HepG2 (cell line): ENCODE data around the gene RAC3. TPM values are rescaled to one million over a fixed set of nuclear protein-coding genes. Genes with fewer than 3 reads are reported as not detected.

Source experiments
- BORCS8-MEF2B ChIP-seq: sonication (generic); formaldehyde crosslinking; IDR thresholded peaks from 2 replicates; pipeline ENCODE4 v1.8.0; 2022; ENCODE audit warnings: mild to moderate bottlenecking, missing genetic modification reagents
- CBX1 ChIP-seq: IDR thresholded peaks from one replicate; pipeline ENCODE4 v1.6.1; 2016; ENCODE audit warnings: antibody characterized with exemption, low read depth
- ESRRA ChIP-seq: sonication (generic); formaldehyde crosslinking; IDR thresholded peaks from 2 replicates; pipeline ENCODE4 v1.5.1; 2020; ENCODE audit warnings: mild to moderate bottlenecking, low read depth, missing genetic modification reagents
- HHEX ChIP-seq: IDR thresholded peaks from 2 replicates; pipeline ENCODE4 v1.6.1; 2016; ENCODE audit warnings: control low read depth
- HNF4G ChIP-seq, 2 experiments: sonication (generic) in 1 of 2; formaldehyde crosslinking in 1 of 2; IDR thresholded peaks; 2 replicates each; pipeline versions ENCODE4 v1.4.0 to v1.6.1; 2011 to 2020; ENCODE audit warnings: borderline replicate concordance in 2 of 2, low read depth in 2 of 2, mild to moderate bottlenecking in 2 of 2, low read length in 1 of 2, missing genetic modification reagents in 1 of 2, moderate library complexity in 1 of 2
- IKZF4 ChIP-seq: sonication (generic); formaldehyde crosslinking; IDR thresholded peaks from 2 replicates; pipeline ENCODE4 v1.5.1; 2020; ENCODE audit warnings: borderline replicate concordance, mild to moderate bottlenecking, low read depth, missing genetic modification reagents; ENCODE audit errors: not compliant biosample characterization
- PRMT3 ChIP-seq: sonication (generic); formaldehyde crosslinking; IDR thresholded peaks from 2 replicates; pipeline ENCODE4 v1.8.1; 2022; ENCODE audit warnings: low read depth, mild to moderate bottlenecking, moderate library complexity, missing genetic modification reagents, borderline replicate concordance
- STAT6 ChIP-seq: sonication (generic); formaldehyde crosslinking; IDR thresholded peaks from 2 replicates; pipeline ENCODE4 v1.4.0; 2020; ENCODE audit warnings: missing genetic modification reagents, mild to moderate bottlenecking, borderline replicate concordance
- SYNCRIP ChIP-seq: fragments of 200-400 bp; formaldehyde crosslinking; IDR thresholded peaks from 2 replicates; pipeline ENCODE4 v1.6.1; 2018; ENCODE audit warnings: mild to moderate bottlenecking, low read depth, low read length; ENCODE audit not compliant: insufficient read depth
- ZFX ChIP-seq: sonication (generic); formaldehyde crosslinking; IDR thresholded peaks from 2 replicates; pipeline ENCODE4 v1.4.0; 2020; ENCODE audit warnings: mild to moderate bottlenecking, low read depth, missing genetic modification reagents, moderate library complexity
- ZNF17 ChIP-seq: sonication (generic); formaldehyde crosslinking; IDR thresholded peaks from 2 replicates; pipeline ENCODE4 v1.5.0; 2020; ENCODE audit warnings: mild to moderate bottlenecking, missing genetic modification reagents
- ZNF207 ChIP-seq: fragments of 450-650 bp; IDR thresholded peaks from 2 replicates; pipeline ENCODE4 v1.6.1; 2016; ENCODE audit warnings: antibody characterized with exemption, borderline replicate concordance
- ZNF724P ChIP-seq: sonication (generic); formaldehyde crosslinking; IDR thresholded peaks from 2 replicates; pipeline ENCODE4 v1.8.0; 2022; ENCODE audit warnings: missing genetic modification reagents, borderline replicate concordance
- ZNF75D ChIP-seq: sonication (generic); formaldehyde crosslinking; IDR thresholded peaks from 2 replicates; pipeline ENCODE4 v1.8.1; 2023; ENCODE audit warnings: missing genetic modification reagents, mild to moderate bottlenecking, borderline replicate concordance
- polyA plus RNA-seq, 8 experiments: library from polyadenylated mRNA; depleted of rRNA in 3 of 8; stranded (reverse) in 7 of 8; unstranded in 1 of 8; fragments of >200 nt; fragmentation: Illumina TruSeq in 4 of 8; extraction: Trizol in 4 of 8; gene quantifications; 2 replicates each; pipeline versions ENCODE4 v1.2.1 to v1.2.3, GENCODE V29; 2011 to 2016; ENCODE audit warnings: low read depth in 4 of 8, missing spikeins in 1 of 8, mixed read lengths in 1 of 8; ENCODE audit not compliant: insufficient read depth in 1 of 8
- total RNA-seq, 5 experiments: library from RNA; depleted of rRNA; stranded (reverse); fragments of >200 nt; fragmentation: Illumina TruSeq; extraction: Trizol; gene quantifications; 2 replicates each; pipeline ENCODE4 v1.2.3, GENCODE V29; 2016; ENCODE audit warnings: low read depth in 1 of 5
- TF ChIP-seq, protein P1 (sequence below): IDR thresholded peaks from 2 replicates; pipeline ENCODE4 v1.6.1; 2016; ENCODE audit warnings: missing compliant biosample characterization, missing genetic modification reagents, borderline replicate concordance
- TF ChIP-seq, protein P2 (sequence below): sonication (generic); formaldehyde crosslinking; IDR thresholded peaks from 2 replicates; pipeline ENCODE4 v1.4.0; 2020; ENCODE audit warnings: mild to moderate bottlenecking, low read depth, missing genetic modification reagents
- TF ChIP-seq, protein P3 (sequence below): sonication (generic); formaldehyde crosslinking; IDR thresholded peaks from 2 replicates; pipeline ENCODE4 v1.4.0; 2020; ENCODE audit warnings: mild to moderate bottlenecking, missing genetic modification reagents

The RAC3 gene
- total and polyA plus RNA-seq, 2 of the 13 experiments (the other 11 are each of a cell fraction or from before 2014, with no cell fraction given): 10.5 to 21.3 TPM

DNA sequence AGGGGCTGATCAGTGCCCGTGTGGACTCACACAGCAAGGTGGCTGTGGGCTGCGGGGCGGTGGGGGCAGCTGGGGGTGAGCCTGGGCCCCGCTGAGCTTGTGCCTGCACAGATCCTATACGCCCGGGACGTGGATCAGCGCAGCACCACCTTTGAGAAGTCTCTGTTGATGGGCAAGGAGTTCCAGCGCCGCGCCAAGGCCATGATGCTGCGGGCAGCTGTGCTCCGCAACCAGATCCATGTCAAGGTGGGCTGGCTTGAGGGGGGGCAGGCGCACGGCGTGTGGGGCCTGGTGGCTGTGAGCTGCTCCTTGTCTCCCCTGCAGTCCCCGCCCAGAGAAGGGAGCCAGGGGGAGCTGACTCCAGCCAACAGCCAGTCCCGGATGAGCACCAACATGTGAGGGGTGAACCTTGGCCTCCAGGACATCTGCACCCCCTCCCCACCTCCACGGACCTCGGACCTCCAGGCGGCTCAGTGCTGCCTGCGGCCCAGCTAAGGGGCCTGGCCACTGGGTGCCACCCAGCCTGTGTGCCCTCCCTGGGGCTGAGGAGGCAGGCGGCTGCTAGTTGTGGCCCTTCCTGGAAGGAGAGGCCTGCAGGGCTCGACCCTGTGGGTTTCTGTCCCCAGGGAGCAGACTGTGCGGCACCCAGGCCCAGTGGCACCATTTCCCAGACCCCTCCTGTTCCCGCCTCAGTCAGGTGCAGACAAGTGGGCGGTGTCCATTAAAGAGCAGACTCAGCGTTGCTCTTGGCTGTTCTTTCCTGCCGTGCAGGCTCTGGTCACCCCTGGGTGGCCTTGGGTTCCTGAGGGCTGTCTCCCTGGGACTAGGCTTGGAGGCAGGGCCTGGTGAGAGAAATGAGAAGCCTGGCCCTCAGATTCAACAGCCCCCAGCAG, 25.5 kb downstream of the RAC3 start (continued):
- no peak for TF ChIP-seq ZNF75D (CRISPR knock-in tag)
- TF ChIP-seq, protein P1, sequence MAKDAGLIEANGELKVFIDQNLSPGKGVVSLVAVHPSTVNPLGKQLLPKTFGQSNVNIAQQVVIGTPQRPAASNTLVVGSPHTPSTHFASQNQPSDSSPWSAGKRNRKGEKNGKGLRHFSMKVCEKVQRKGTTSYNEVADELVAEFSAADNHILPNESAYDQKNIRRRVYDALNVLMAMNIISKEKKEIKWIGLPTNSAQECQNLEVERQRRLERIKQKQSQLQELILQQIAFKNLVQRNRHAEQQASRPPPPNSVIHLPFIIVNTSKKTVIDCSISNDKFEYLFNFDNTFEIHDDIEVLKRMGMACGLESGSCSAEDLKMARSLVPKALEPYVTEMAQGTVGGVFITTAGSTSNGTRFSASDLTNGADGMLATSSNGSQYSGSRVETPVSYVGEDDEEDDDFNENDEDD: peak; percentile 63; the same call in 1 of the 2 replicates
- no peak for TF ChIP-seq ZNF207
- TF ChIP-seq, protein P2, sequence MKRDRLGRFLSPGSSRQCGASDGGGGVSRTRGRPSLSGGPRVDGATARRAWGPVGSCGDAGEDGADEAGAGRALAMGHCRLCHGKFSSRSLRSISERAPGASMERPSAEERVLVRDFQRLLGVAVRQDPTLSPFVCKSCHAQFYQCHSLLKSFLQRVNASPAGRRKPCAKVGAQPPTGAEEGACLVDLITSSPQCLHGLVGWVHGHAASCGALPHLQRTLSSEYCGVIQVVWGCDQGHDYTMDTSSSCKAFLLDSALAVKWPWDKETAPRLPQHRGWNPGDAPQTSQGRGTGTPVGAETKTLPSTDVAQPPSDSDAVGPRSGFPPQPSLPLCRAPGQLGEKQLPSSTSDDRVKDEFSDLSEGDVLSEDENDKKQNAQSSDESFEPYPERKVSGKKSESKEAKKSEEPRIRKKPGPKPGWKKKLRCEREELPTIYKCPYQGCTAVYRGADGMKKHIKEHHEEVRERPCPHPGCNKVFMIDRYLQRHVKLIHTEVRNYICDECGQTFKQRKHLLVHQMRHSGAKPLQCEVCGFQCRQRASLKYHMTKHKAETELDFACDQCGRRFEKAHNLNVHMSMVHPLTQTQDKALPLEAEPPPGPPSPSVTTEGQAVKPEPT (CRISPR knock-in tag): no peak
- no peak for TF ChIP-seq IKZF4
- TF ChIP-seq ZNF724P: no peak
- TF ChIP-seq ZFX (CRISPR knock-in tag): peak; percentile 96
- no peak for TF ChIP-seq HHEX (CRISPR knock-in tag)
- TF ChIP-seq STAT6: no peak
- TF ChIP-seq ZNF17: no peak
- peak; percentile 62 for TF ChIP-seq BORCS8-MEF2B (CRISPR knock-in tag)
- TF ChIP-seq HNF4G (IDR thresholded peaks at IDR 0.05; ENCODE audit: borderline replicate concordance, low read depth, low read length): peak; percentile 95
- peak; percentile 96 for TF ChIP-seq HNF4G (CRISPR knock-in tag; IDR thresholded peaks at IDR 0.05; ENCODE audit: borderline replicate concordance, low read depth)
- TF ChIP-seq SYNCRIP: no peak
- TF ChIP-seq PRMT3: no peak
- TF ChIP-seq ESRRA (CRISPR knock-in tag): peak; percentile 82
- TF ChIP-seq, protein P3, sequence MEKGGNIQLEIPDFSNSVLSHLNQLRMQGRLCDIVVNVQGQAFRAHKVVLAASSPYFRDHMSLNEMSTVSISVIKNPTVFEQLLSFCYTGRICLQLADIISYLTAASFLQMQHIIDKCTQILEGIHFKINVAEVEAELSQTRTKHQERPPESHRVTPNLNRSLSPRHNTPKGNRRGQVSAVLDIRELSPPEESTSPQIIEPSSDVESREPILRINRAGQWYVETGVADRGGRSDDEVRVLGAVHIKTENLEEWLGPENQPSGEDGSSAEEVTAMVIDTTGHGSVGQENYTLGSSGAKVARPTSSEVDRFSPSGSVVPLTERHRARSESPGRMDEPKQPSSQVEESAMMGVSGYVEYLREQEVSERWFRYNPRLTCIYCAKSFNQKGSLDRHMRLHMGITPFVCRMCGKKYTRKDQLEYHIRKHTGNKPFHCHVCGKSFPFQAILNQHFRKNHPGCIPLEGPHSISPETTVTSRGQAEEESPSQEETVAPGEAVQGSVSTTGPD (CRISPR knock-in tag): 0 out of 2 replicates have a peak, but pooled peaks have one; percentile 15
- TF ChIP-seq CBX1: no peak
